ENCODE measurements around the gene VAV2. TPM values are rescaled to one million over a fixed set of nuclear protein-coding genes. Genes with fewer than 3 reads are reported as not detected.

The VAV2 gene
- total RNA-seq, 2 donors from 2014 or later, result 3.4 to 6.0 TPM

DNA sequence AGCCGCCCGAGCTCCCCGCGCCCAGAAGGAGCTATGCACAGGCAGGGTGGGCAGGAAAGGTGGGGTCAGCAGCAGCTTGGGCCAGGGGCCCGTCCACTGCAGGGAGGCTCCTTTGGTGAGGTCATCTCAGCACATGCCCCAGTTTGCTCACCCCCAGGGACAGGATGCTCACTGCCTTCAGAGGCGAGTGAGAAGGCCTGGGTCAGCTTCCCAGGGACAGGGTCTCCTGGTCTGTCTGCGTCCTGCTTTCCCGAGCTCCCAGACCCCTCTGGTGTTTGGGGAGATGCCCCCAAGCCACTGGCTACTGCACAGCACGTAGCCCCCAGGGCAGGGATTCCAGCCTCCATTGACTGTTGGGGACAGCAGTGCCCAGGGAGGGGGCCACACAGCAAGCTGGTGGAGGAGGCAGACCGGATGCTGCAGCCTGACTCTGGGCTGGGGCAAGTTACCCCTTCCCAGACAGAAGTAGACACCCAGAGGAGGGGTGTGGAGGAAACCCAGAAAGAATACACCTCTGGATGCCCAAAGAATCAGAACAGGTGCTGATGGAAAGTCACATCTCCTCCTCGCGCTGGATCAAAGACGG, 253.4 kb downstream of the VAV2 start:
- Histone ChIP-seq H3K4me3 (peak overlapping the region in 1 of 2 donors; percentile 48), H3K36me3 (no peaks in the 10 kb centered on the region), H3K4me1 (peaks cover 0 to 14% of the 10 kb centered on the region in 2 donors), H3K27ac (no peak overlapping the region), H3K9me3 (no peaks in the 10 kb centered on the region), H3K27me3 (no peaks in the 10 kb centered on the region)
- DNase-seq (ENCODE audit: low spot score), result no peak
- TF ChIP-seq, protein P1, sequence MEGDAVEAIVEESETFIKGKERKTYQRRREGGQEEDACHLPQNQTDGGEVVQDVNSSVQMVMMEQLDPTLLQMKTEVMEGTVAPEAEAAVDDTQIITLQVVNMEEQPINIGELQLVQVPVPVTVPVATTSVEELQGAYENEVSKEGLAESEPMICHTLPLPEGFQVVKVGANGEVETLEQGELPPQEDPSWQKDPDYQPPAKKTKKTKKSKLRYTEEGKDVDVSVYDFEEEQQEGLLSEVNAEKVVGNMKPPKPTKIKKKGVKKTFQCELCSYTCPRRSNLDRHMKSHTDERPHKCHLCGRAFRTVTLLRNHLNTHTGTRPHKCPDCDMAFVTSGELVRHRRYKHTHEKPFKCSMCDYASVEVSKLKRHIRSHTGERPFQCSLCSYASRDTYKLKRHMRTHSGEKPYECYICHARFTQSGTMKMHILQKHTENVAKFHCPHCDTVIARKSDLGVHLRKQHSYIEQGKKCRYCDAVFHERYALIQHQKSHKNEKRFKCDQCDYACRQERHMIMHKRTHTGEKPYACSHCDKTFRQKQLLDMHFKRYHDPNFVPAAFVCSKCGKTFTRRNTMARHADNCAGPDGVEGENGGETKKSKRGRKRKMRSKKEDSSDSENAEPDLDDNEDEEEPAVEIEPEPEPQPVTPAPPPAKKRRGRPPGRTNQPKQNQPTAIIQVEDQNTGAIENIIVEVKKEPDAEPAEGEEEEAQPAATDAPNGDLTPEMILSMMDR (IDR thresholded peaks at IDR 0.05), result no peak

DNA sequence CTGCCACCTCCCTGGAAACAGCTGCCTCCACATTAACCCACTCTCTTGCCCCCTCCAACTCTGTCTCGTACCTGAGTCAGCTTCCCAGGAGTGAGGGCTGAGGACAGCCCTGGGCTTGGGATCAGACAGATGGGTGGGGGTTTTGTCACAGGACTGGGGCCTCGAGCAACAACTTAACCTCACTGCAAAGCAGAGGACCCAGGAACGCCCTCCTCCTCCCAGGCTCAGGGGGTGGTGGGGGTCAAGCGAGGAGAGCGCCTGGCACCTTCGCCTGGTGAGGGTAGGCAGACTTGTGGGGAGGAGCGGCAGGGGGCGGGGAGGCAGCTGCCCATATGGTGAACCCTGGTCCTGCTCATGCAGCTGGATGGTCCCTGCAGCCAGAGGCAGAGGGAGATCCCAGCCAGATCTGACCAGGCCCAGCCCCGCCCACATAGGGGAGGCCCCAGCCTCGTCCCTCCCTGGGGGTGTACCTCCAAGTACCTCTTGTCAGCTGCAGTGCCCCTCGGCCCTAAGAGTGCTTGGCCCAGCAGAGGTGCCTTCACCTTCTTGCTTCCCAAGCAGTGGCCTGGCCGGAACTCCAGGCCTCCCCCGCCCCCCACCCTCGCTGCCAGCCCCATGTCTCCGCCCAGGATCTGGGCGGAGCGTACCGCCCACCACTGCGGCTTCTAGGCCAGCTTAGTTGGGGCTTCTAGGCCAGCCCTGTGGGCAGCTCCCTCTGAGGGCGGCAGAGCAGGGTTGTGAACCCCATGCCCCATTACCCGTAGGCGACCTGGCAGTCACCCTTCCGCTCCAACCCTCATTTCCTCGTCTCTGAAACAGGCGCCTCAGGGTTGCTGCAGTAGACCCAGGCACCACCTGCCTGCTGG, 254.1 kb downstream of the VAV2 start, which contains the start of gene SARDH:
Gene SARDH, minus strand, starts transcription at position 579 of the 866 bp plus-strand sequence. CDS start 4,179 bp downstream, outside the sequence.
- DNase-seq (ENCODE audit: low spot score), result peak; percentile 70
- Histone ChIP-seq H3K4me3 (peak within 1 kb of the TSS in 1 of 2 donors; percentile 48), H3K27ac (no peak within 1 kb of the TSS), H3K9me3 (no peaks in the 10 kb centered on the region), H3K4me1 (peaks cover 0 to 14% of the 10 kb centered on the region in 2 donors), H3K36me3 (no peaks in the 10 kb centered on the region), H3K27me3 (no peaks in the 10 kb centered on the region)
- TF ChIP-seq, protein P1 (IDR thresholded peaks at IDR 0.05), result no peak

DNA sequence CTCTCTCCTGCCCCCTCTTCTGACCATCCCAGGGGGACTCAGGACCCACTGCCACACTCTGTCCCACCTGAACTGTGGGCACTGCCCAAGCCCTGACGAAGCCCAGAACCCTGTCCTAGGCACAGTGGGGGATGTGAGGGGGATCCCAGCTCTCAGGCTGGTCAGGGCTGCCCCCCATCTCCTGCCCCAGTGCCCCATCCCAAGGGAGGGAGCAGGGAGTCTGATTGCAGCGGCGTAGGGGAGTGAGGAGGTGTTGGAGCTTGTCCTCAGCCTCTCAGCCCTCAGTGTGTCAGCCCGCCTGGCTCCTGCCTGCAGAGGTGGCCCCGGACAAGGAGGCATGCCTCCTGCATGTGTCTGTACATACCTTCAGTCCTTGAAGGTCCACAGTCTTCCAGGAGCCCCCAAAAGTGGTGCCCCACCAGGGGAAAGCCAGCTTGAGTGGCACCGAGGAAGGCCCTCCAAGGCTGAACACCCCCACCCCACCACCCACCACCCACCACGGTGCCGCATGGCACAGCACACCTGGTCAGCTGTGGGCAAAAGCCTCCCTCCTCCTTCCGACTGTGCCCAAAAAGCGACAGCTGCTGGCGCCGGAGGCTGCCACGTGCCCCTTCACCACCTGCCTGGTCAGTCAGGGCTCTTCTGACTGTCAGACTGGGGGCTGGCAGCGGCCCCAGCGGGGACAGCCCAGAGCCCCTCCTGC, 254.9 kb downstream of the VAV2 start:
- DNase-seq (ENCODE audit: low spot score), result no peak
- Histone ChIP-seq H3K36me3 (no peaks in the 10 kb centered on the region), H3K4me3 (peak overlapping the region in 1 of 2 donors; percentile 48), H3K9me3 (no peaks in the 10 kb centered on the region), H3K27me3 (no peaks in the 10 kb centered on the region), H3K27ac (no peak overlapping the region), H3K4me1 (peaks cover 0 to 14% of the 10 kb centered on the region in 2 donors)
- TF ChIP-seq, protein P1 (IDR thresholded peaks at IDR 0.05), result no peak

DNA sequence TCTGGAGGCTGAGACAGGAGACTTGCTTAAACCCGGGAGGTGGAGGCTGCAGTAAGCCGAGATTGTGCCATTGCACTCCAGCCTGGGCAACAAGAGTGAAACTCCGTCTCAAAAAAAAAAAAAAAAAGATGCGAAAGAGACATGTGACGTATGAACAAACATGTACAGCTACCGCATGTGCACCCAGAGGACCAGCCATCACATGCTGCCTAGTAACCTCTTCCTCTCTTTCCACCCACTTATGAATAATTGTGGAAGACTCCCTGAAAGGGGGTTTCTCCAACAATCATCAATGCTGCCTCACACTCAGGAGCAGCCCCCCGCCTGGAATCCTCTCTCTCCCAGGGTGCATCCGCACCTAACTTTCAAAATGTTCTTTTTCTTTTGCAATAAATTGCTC, 256.2 kb downstream of the VAV2 start:
- Histone ChIP-seq H3K4me1 (peaks cover 0 to 14% of the 10 kb centered on the region in 2 donors), H3K27ac (no peak overlapping the region), H3K27me3 (no peaks in the 10 kb centered on the region), H3K9me3 (no peaks in the 10 kb centered on the region), H3K4me3 (no peak overlapping the region), H3K36me3 (no peaks in the 10 kb centered on the region)
- no peak for DNase-seq (ENCODE audit: low spot score)
- TF ChIP-seq, protein P1 (IDR thresholded peaks at IDR 0.05), result no peak

DNA sequence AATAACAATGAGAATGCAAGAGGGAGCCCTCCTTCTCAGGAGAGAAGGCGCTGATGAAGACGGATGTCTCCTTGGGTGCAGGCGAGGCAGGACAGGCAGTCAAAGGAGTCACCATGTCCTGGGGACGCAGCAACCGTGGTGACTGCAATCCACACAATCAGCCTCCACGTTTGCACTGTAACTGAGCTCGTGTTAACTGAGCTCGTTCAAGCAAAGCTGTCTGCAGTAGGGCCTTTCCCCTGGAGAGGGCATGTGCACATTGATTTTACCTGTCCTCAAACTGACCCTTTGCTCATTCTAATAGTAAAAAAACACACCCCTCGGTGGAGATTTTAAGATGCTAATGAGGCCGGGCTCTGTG, 256.7 kb downstream of the VAV2 start:
- Histone ChIP-seq H3K27me3 (no peaks in the 10 kb centered on the region), H3K36me3 (no peaks in the 10 kb centered on the region), H3K4me1 (peaks cover 0 to 14% of the 10 kb centered on the region in 2 donors), H3K27ac (no peak overlapping the region), H3K9me3 (no peaks in the 10 kb centered on the region), H3K4me3 (no peak overlapping the region)
- DNase-seq (ENCODE audit: low spot score), result no peak
- TF ChIP-seq, protein P1 (IDR thresholded peaks at IDR 0.05), result no peak
